Liver (tissue), 9 donors: ENCODE results near the gene AP1S2. TPM values are rescaled to one million over a fixed set of nuclear protein-coding genes. Genes with fewer than 3 reads are reported as not detected.

Source experiments
- DNase-seq: peaks from one replicate; pipeline ENCODE4 v3.0.0-alpha.2; 2017; ENCODE audit warnings: low spot score
- H3K27ac ChIP-seq, 2 donors: one replicate each; pipeline ENCODE4 v1.7.0; 2013; ENCODE audit warnings: inconsistent platforms in 2 of 2, low read length in 2 of 2, control low read depth in 1 of 2, low read depth in 1 of 2, mild to moderate bottlenecking in 1 of 2
- H3K27me3 ChIP-seq, 4 donors: one replicate each; pipeline versions ENCODE4 v1.6.1 to v1.7.0; 2013; ENCODE audit warnings: low read length in 3 of 4, inconsistent platforms in 1 of 4, mild to moderate bottlenecking in 1 of 4, moderate library complexity in 1 of 4; ENCODE audit not compliant: control insufficient read depth in 4 of 4, insufficient read depth in 4 of 4
- H3K36me3 ChIP-seq, 4 donors: one replicate each; pipeline versions ENCODE4 v1.6.1 to v1.7.0; 2013; ENCODE audit warnings: low read length in 3 of 4, mild to moderate bottlenecking in 3 of 4, low read depth in 1 of 4, moderate library complexity in 1 of 4; ENCODE audit not compliant: control insufficient read depth in 4 of 4, insufficient read depth in 3 of 4
- H3K4me1 ChIP-seq, 4 donors: one replicate each; pipeline versions ENCODE4 v1.6.1 to v1.7.0; 2013; ENCODE audit warnings: low read length in 3 of 4, mild to moderate bottlenecking in 3 of 4, moderate library complexity in 1 of 4; ENCODE audit not compliant: control insufficient read depth in 4 of 4, insufficient read depth in 4 of 4
- H3K4me3 ChIP-seq, 3 donors: one replicate each; pipeline versions ENCODE4 v1.6.1 to v1.7.0; 2013; ENCODE audit warnings: low read length in 3 of 3, control low read depth in 1 of 3, low read depth in 1 of 3, mild to moderate bottlenecking in 1 of 3
- H3K9ac ChIP-seq, 2 donors: one replicate each; pipeline ENCODE4 v1.7.0; 2013; ENCODE audit warnings: low read length in 2 of 2, mild to moderate bottlenecking in 2 of 2, moderate library complexity in 2 of 2, control low read depth in 1 of 2, low read depth in 1 of 2
- H3K9me3 ChIP-seq, 4 donors: one replicate each; pipeline versions ENCODE4 v1.6.1 to v1.7.0; 2013; ENCODE audit warnings: low read length in 3 of 4; ENCODE audit not compliant: control insufficient read depth in 4 of 4
- EGR1 ChIP-seq, 2 donors: IDR thresholded peaks; 2 replicates each; pipeline ENCODE4 v1.6.1; 2016 to 2018; ENCODE audit warnings: antibody characterized with exemption in 2 of 2, low read depth in 2 of 2
- FOXA1 ChIP-seq: IDR thresholded peaks from 2 replicates; pipeline ENCODE4 v1.6.1; 2016; ENCODE audit warnings: antibody characterized with exemption
- FOXA2 ChIP-seq: IDR thresholded peaks from 2 replicates; pipeline ENCODE4 v1.6.1; 2016; ENCODE audit warnings: antibody characterized with exemption
- GABPA ChIP-seq, 2 donors: IDR thresholded peaks in 1 of 2; conservative IDR thresholded peaks in 1 of 2; 2 replicates each; pipeline ENCODE4 v1.6.1; 2016; ENCODE audit warnings: antibody characterized with exemption in 2 of 2, mild to moderate bottlenecking in 1 of 2, moderate library complexity in 1 of 2
- HNF4A ChIP-seq, 2 donors: conservative IDR thresholded peaks; 2 replicates each; pipeline ENCODE4 v1.6.1; 2016; ENCODE audit warnings: antibody characterized with exemption in 2 of 2, mild to moderate bottlenecking in 2 of 2
- HNF4G ChIP-seq: IDR thresholded peaks from 2 replicates; pipeline ENCODE4 v1.6.1; 2016; ENCODE audit warnings: antibody characterized with exemption
- JUND ChIP-seq, 2 donors: IDR thresholded peaks; 2 replicates each; pipeline ENCODE4 v1.6.1; 2016; ENCODE audit warnings: antibody characterized with exemption in 2 of 2
- NR2F2 ChIP-seq: IDR thresholded peaks from 2 replicates; pipeline ENCODE4 v1.6.1; 2016; ENCODE audit warnings: antibody characterized with exemption
- RAD21 ChIP-seq, 2 donors: IDR thresholded peaks; 2 replicates each; pipeline ENCODE4 v1.6.1; 2016; ENCODE audit warnings: antibody characterized with exemption in 2 of 2, mild to moderate bottlenecking in 2 of 2
- RXRA ChIP-seq, 2 donors: IDR thresholded peaks; 2 replicates each; pipeline ENCODE4 v1.6.1; 2017 to 2018; ENCODE audit warnings: antibody characterized with exemption in 2 of 2, mild to moderate bottlenecking in 1 of 2
- SP1 ChIP-seq: IDR thresholded peaks from 2 replicates; pipeline ENCODE4 v1.6.1; 2018; ENCODE audit warnings: antibody characterized with exemption, mild to moderate bottlenecking
- TAF1 ChIP-seq: conservative IDR thresholded peaks from 2 replicates; pipeline ENCODE4 v1.6.1; 2016; ENCODE audit warnings: antibody characterized with exemption, mild to moderate bottlenecking
- YY1 ChIP-seq: IDR thresholded peaks from 2 replicates; pipeline ENCODE4 v1.6.1; 2016; ENCODE audit warnings: antibody characterized with exemption, mild to moderate bottlenecking
- WGBS: extraction: QIAGEN DNeasy Blood & Tissue Kit; methylation state at CpG from one replicate; pipeline ENCODE4 v1.1.7; 2013; 5-methylcytosine and 5-hydroxymethylcytosine counted together
- polyA plus RNA-seq, 2 donors: library from polyadenylated mRNA; stranded (reverse) in 1 of 2; unstranded in 1 of 2; fragments of 200-250 nt in 1 of 2; fragments of >200 nt in 1 of 2; fragmentation: Nextera tagmentation in 1 of 2; extraction: Ambion mirVana in 1 of 2; gene quantifications; one replicate each; pipeline versions ENCODE4 v1.2.1 to v1.2.3, GENCODE V29; 2013 to 2015
- total RNA-seq, 2 donors: library from RNA; depleted of rRNA; stranded (reverse); fragments of >200 nt; gene quantifications; one replicate each; pipeline ENCODE4 v1.2.3, GENCODE V29; 2014
- TF ChIP-seq, protein P1 (sequence below): IDR thresholded peaks from 2 replicates; pipeline ENCODE4 v1.6.1; 2016; ENCODE audit warnings: antibody characterized with exemption, mild to moderate bottlenecking
- TF ChIP-seq, protein P2 (sequence below): fragments of 150-350 bp; IDR thresholded peaks from 2 replicates; pipeline ENCODE4 v1.5.1; 2017; ENCODE audit warnings: improper control_type of control experiment, low read depth, low read length; ENCODE audit not compliant: missing input control
- TF ChIP-seq, protein P3 (sequence below): IDR thresholded peaks from 2 replicates; pipeline ENCODE4 v1.6.1; 2016; ENCODE audit warnings: antibody characterized with exemption
- TF ChIP-seq, protein P4 (sequence below): IDR thresholded peaks from 2 replicates; pipeline ENCODE4 v1.6.1; 2016; ENCODE audit warnings: antibody characterized with exemption
- TF ChIP-seq, protein P5 (sequence below): IDR thresholded peaks from 2 replicates; pipeline ENCODE4 v1.6.1; 2016; ENCODE audit warnings: antibody characterized with exemption
- donor health status: healthy.
- donor health status: healthy.
- donor health status: healthy.
- donor health status: healthy.
- donor health status: healthy.

The AP1S2 gene
- total and polyA plus RNA-seq, 4 donors, result 6.1 to 25.7 (median 10.6) TPM

DNA sequence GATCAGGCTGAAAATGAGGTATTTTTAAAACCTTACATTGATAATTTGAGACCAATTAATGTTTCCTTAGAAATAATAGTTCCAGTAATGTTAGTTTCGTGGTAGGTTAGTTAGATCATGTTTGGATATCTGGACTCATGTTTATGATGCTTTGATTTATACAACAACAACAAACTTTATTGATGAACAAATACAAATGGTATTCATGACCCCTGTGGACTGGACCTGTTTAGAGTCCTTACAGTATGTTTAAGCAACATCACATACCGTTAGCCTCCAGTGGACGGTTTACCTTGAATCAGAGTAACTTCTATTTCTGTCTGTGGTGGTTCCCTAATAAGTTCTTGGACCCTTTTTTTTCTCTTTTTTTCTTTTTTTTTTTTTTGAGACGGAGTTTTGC lies 46.4 kb downstream of the AP1S2 start:
- Histone ChIP-seq H3K36me3 (peaks cover 0 to 31% (median 11%) of the 10 kb centered on the region in 4 donors), H3K4me1 (peaks cover 0 to 2% (median 0%) of the 10 kb centered on the region in 4 donors), H3K9ac (no peak overlapping the region), H3K27me3 (no peaks in the 10 kb centered on the region), H3K27ac (no peak overlapping the region), H3K4me3 (no peak overlapping the region), H3K9me3 (no peaks in the 10 kb centered on the region)
- WGBS, result 97% methylated on average over 4 of the region's 4 CpGs
- TF ChIP-seq TAF1, result no peak
- no peak for TF ChIP-seq RXRA (IDR thresholded peaks at IDR 0.05)
- TF ChIP-seq YY1, result no peak
- no peak for TF ChIP-seq RAD21 (IDR thresholded peaks at IDR 0.05)
- TF ChIP-seq NR2F2, result no peak
- TF ChIP-seq JUND (IDR thresholded peaks at IDR 0.05), result no peak
- TF ChIP-seq EGR1 (IDR thresholded peaks at IDR 0.05; ENCODE audit: low read depth in 2 of 2), result no peak
- TF ChIP-seq, protein P1, sequence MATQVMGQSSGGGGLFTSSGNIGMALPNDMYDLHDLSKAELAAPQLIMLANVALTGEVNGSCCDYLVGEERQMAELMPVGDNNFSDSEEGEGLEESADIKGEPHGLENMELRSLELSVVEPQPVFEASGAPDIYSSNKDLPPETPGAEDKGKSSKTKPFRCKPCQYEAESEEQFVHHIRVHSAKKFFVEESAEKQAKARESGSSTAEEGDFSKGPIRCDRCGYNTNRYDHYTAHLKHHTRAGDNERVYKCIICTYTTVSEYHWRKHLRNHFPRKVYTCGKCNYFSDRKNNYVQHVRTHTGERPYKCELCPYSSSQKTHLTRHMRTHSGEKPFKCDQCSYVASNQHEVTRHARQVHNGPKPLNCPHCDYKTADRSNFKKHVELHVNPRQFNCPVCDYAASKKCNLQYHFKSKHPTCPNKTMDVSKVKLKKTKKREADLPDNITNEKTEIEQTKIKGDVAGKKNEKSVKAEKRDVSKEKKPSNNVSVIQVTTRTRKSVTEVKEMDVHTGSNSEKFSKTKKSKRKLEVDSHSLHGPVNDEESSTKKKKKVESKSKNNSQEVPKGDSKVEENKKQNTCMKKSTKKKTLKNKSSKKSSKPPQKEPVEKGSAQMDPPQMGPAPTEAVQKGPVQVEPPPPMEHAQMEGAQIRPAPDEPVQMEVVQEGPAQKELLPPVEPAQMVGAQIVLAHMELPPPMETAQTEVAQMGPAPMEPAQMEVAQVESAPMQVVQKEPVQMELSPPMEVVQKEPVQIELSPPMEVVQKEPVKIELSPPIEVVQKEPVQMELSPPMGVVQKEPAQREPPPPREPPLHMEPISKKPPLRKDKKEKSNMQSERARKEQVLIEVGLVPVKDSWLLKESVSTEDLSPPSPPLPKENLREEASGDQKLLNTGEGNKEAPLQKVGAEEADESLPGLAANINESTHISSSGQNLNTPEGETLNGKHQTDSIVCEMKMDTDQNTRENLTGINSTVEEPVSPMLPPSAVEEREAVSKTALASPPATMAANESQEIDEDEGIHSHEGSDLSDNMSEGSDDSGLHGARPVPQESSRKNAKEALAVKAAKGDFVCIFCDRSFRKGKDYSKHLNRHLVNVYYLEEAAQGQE, result no peak
- TF ChIP-seq, protein P2, sequence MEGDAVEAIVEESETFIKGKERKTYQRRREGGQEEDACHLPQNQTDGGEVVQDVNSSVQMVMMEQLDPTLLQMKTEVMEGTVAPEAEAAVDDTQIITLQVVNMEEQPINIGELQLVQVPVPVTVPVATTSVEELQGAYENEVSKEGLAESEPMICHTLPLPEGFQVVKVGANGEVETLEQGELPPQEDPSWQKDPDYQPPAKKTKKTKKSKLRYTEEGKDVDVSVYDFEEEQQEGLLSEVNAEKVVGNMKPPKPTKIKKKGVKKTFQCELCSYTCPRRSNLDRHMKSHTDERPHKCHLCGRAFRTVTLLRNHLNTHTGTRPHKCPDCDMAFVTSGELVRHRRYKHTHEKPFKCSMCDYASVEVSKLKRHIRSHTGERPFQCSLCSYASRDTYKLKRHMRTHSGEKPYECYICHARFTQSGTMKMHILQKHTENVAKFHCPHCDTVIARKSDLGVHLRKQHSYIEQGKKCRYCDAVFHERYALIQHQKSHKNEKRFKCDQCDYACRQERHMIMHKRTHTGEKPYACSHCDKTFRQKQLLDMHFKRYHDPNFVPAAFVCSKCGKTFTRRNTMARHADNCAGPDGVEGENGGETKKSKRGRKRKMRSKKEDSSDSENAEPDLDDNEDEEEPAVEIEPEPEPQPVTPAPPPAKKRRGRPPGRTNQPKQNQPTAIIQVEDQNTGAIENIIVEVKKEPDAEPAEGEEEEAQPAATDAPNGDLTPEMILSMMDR, result no peak
- TF ChIP-seq, protein P3, sequence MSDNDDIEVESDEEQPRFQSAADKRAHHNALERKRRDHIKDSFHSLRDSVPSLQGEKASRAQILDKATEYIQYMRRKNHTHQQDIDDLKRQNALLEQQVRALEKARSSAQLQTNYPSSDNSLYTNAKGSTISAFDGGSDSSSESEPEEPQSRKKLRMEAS, result no peak
- no peak for TF ChIP-seq HNF4G
- TF ChIP-seq, protein P4, sequence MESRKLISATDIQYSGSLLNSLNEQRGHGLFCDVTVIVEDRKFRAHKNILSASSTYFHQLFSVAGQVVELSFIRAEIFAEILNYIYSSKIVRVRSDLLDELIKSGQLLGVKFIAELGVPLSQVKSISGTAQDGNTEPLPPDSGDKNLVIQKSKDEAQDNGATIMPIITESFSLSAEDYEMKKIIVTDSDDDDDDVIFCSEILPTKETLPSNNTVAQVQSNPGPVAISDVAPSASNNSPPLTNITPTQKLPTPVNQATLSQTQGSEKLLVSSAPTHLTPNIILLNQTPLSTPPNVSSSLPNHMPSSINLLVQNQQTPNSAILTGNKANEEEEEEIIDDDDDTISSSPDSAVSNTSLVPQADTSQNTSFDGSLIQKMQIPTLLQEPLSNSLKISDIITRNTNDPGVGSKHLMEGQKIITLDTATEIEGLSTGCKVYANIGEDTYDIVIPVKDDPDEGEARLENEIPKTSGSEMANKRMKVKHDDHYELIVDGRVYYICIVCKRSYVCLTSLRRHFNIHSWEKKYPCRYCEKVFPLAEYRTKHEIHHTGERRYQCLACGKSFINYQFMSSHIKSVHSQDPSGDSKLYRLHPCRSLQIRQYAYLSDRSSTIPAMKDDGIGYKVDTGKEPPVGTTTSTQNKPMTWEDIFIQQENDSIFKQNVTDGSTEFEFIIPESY, result no peak
- no peak for TF ChIP-seq FOXA2
- TF ChIP-seq SP1, result no peak
- TF ChIP-seq, protein P5, sequence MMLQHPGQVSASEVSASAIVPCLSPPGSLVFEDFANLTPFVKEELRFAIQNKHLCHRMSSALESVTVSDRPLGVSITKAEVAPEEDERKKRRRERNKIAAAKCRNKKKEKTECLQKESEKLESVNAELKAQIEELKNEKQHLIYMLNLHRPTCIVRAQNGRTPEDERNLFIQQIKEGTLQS, result no peak
- TF ChIP-seq FOXA1, result no peak
- no peak for TF ChIP-seq GABPA (IDR thresholded peaks at IDR 0.05 in 1 of 2, conservative IDR thresholded peaks at IDR 0.05 in 1 of 2)
- TF ChIP-seq HNF4A (conservative IDR thresholded peaks at IDR 0.05), result no peak
- DNase-seq, result no peak
